ENCODE data around the gene CEACAM5.
"Not testable (repeated sequence)": the region's sequence is repeated elsewhere in the genome, so short reads cannot be mapped to it uniquely, and the experiment has no call there.

The CEACAM5 gene

GRCh38 chr19:41700381-41701195, 7.8 kb upstream of the CEACAM5 start:
- no peak for DNase-seq (ENCODE audit: low read depth in 2 of 2)

- no peak for DNase-seq (ENCODE audit: low read depth in 2 of 2)
Observed at GRCh38 chr19:41701401-41702075, 6.9 kb upstream of the CEACAM5 start.

- no peak for DNase-seq (ENCODE audit: low read depth in 2 of 2)
Observed at GRCh38 chr19:41702171-41702651, 6.2 kb upstream of the CEACAM5 start.

DNA sequence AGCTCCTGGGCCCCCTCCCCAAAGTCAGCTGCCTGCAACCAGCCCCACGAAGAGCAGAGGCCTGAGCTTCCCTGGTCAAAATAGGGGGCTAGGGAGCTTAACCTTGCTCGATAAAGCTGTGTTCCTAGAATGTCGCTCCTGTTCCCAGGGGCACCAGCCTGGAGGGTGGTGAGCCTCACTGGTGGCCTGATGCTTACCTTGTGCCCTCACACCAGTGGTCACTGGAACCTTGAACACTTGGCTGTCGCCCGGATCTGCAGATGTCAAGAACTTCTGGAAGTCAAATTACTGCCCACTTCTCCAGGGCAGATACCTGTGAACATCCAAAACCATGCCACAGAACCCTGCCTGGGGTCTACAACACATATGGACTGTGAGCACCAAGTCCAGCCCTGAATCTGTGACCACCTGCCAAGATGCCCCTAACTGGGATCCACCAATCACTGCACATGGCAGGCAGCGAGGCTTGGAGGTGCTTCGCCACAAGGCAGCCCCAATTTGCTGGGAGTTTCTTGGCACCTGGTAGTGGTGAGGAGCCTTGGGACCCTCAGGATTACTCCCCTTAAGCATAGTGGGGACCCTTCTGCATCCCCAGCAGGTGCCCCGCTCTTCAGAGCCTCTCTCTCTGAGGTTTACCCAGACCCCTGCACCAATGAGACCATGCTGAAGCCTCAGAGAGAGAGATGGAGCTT, 4.7 kb upstream of the CEACAM5 start:
- DNase-seq (ENCODE audit: low read depth in 2 of 2) = no peak

GRCh38 chr19:41705393-41706174, 2.8 kb upstream of the CEACAM5 start:
- no peak for DNase-seq (ENCODE audit: low read depth in 2 of 2)

GRCh38 chr19:41706741-41707501, 1.5 kb upstream of the CEACAM5 start:
- DNase-seq (ENCODE audit: low read depth in 2 of 2) = peak; percentile 32 to 49

- no peak for DNase-seq (ENCODE audit: low read depth in 2 of 2)
Observed at GRCh38 chr19:41707502-41707812, 969 bp upstream of the CEACAM5 start.

DNA sequence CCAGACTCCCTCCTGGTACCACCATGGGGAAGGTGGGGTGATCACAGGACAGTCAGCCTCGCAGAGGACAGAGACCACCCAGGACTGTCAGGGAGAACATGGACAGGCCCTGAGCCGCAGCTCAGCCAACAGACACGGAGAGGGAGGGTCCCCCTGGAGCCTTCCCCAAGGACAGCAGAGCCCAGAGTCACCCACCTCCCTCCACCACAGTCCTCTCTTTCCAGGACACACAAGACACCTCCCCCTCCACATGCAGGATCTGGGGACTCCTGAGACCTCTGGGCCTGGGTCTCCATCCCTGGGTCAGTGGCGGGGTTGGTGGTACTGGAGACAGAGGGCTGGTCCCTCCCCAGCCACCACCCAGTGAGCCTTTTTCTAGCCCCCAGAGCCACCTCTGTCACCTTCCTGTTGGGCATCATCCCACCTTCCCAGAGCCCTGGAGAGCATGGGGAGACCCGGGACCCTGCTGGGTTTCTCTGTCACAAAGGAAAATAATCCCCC, 505 bp upstream of the CEACAM5 start:
- no peak for DNase-seq (ENCODE audit: low read depth in 2 of 2)

DNA sequence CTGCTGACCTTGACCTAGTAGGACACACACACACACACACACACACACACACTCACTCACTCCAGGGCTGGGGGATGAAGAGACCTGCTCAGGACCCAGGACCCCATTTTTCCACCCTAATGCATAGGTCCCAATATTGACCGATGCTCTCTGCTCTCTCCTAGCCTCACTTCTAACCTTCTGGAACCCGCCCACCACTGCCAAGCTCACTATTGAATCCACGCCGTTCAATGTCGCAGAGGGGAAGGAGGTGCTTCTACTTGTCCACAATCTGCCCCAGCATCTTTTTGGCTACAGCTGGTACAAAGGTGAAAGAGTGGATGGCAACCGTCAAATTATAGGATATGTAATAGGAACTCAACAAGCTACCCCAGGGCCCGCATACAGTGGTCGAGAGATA, 1.1 kb downstream of the CEACAM5 start:
- not testable (repeated sequence) for DNase-seq (ENCODE audit: low read depth in 2 of 2)

DNA sequence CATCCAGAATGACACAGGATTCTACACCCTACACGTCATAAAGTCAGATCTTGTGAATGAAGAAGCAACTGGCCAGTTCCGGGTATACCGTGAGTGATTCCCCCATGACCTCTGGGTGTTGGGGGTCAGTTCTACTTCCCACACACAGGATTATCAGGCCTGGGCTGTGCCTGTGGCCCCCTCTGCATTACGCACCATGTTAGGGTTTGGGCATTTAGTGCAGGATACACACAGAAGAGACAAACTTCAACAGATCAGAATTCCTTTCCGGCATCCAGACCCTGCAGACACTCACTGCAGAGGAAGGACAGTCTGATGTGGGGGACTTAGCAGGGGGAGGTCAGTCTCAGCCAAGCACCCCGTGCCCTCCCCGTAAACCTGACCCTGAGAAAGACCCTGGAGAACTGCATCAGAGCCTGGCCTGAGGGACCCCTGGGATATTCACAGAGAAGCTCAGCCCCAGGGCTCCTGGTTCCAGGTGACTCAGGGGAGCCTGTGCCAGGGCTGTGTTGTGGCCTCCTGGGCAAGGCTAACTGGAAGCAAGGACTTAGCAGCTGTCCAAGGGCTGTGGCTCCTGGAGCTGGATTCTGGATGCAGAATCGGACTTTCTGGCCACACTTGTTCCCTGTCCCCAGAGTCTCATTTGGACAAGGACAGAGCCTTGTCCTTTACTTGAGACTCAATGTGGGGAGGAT, 1.7 kb downstream of the CEACAM5 start:
- no peak for DNase-seq (ENCODE audit: low read depth in 2 of 2)

- no peak for DNase-seq (ENCODE audit: low read depth in 2 of 2)
Observed at GRCh38 chr19:41711376-41712261, 3.2 kb downstream of the CEACAM5 start.

- no peak for DNase-seq (ENCODE audit: low read depth in 2 of 2)
Observed at GRCh38 chr19:41714598-41714997, 6.2 kb downstream of the CEACAM5 start.

DNA sequence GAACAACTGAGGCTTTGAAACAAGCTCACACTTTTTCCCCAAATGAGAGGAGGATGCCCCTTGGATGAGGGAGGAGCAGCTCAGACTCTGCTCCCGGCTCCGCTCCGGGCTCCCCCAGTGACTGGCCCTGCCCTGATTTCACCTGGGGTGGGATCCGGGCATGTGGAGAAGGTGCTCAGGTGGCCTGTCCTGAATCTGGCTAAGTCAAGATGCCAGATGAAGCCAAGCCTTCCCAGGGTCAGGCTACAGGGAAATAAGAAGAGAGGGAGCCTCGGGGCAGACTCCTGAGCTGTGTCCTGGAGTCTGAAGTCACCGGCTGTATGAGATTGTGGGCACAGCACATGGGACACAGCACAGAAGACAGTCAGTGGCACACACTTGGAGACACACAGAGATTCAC, 10.3 kb downstream of the CEACAM5 start:
- DNase-seq (ENCODE audit: low read depth in 2 of 2) = no peak

- no peak for DNase-seq (ENCODE audit: low read depth in 2 of 2)
Observed at GRCh38 chr19:41720103-41720502, 11.7 kb downstream of the CEACAM5 start.

- no peak for DNase-seq (ENCODE audit: low read depth in 2 of 2)
Observed at GRCh38 chr19:41726493-41726892, 18.1 kb downstream of the CEACAM5 start.

DNA sequence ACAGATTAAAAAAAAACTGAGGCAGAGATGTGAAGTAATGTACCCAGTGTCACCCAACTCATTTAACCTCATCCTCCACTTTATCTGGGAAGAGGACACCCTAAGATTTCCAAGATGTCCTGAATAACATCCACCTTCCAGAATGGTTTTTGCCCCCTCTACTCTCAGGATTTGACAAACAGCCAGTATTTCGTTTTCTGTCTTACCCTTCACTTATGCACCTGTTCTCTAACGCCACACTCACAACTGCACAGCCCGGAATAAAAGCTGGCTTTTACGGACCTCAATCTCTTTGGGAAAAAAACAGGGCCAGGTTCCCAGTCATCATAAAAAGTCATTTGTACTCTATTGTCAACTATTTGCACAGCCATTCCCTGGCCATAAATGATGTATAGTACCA, 25.7 kb downstream of the CEACAM5 start:
- no peak for DNase-seq (ENCODE audit: low read depth in 2 of 2)

DNA sequence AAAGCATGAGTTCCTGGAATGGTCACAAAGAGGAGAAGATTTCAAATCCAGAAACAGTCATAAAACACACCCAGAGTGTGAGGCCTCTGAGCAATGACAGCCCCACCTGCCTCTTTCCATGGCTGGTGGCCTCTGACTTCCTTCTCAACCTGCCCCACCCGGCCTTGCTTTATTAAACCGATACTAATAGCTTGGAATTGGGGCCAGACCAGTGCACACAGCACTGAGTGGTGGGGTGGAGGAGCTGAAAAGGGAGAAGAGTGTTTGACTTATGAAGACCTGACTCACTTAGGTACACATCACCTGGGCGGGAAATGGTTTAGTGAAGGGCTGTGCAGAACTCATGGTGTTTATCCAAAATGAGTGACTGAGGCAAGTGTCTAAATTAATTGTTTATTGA, 26.2 kb downstream of the CEACAM5 start:
- no peak for DNase-seq (ENCODE audit: low read depth in 2 of 2)

DNA sequence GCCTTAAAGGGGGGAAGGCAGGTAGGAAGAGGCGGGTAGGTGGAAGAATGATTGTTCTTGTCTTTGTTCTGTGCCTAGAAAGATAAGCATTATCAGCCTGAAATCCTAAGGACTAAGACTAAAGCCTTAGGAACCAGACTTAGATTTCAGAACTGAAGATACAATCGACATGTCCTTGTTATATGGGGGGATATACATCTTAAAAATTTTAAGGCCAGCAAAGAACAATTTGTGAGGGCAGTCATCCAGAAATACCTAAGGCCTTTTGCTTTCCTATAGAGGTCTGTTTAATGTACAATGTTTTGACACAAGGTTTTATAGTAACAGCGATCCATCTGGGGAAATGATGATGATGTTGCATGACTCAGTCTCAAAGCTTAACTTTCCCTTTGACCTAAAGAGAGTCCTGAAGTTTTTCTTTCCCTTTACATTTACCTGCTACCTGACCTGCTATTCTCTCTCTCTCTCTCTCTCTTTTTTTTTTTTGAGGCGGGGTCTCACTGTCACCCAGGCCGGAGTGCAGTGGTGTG, 26.7 kb downstream of the CEACAM5 start:
- DNase-seq (ENCODE audit: low read depth in 2 of 2) = no peak

- DNase-seq (ENCODE audit: low read depth in 2 of 2) = no peak
Observed at GRCh38 chr19:41739361-41739760, 30.9 kb downstream of the CEACAM5 start.

Data from stimulated activated CD8-positive, alpha-beta memory T cell treated with anti-CD3 and anti-CD28 coated beads, Interleukin-7, amount 100 ng/mL, for 1 hour (primary cell).